Measurements from ENCODE around the gene MTHFD2L. TPM values are rescaled to one million over a fixed set of nuclear protein-coding genes. Genes with fewer than 3 reads are reported as not detected.

Gene MTHFD2L
- total and polyA plus RNA-seq, 9 of the 15 experiments (the other 6 are each of a cell fraction or from before 2014, with no cell fraction given): 10.0 to 39.0 (median 26.0) TPM

DNA sequence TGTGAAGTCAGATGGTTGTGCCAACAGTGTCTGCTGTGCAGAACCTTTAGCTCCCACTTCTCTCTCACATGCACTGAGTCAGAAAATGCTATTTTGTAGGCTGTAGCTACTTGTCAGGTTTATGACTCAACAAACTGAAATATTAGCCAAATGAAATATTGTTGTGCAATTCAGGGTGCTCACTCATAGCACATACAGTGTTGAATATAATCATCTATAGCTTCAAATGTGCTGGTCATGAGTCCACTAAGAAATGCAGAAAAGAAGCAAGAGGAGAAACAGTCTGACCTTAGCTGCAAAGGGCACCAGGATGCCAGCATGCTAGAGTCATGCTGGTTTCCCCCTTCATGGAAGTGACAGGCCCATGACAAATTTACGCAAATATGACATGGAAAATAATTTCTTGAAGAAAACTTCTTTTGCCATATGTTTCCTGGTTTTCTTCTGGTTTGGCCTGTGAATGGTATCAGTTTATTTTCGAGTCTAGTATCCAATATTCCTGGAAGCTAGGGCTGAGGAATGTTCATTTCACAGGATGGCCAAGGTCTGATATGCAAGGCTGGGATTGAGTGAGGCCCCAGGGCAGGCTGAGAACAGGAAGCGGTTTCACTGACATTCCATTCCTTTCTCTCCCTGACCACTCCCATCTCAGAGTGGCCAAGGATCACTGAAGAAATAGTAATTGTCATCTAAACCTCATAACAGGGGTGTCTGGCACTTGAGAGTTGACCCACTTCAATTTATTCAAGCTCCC is 48.6 kb upstream of the MTHFD2L start (continued):
- TF ChIP-seq ZNF589 (CRISPR knock-in tag; IDR thresholded peaks at IDR 0.05; ENCODE audit: low read depth): no peak; the same call in 1 of the 2 replicates
- TF ChIP-seq, protein P1, sequence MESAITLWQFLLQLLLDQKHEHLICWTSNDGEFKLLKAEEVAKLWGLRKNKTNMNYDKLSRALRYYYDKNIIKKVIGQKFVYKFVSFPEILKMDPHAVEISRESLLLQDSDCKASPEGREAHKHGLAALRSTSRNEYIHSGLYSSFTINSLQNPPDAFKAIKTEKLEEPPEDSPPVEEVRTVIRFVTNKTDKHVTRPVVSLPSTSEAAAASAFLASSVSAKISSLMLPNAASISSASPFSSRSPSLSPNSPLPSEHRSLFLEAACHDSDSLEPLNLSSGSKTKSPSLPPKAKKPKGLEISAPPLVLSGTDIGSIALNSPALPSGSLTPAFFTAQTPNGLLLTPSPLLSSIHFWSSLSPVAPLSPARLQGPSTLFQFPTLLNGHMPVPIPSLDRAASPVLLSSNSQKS (CRISPR knock-in tag; IDR thresholded peaks at IDR 0.05): no peak
- no peak for TF ChIP-seq ZNF778 (CRISPR knock-in tag; IDR thresholded peaks at IDR 0.05)
- TF ChIP-seq, protein P2, sequence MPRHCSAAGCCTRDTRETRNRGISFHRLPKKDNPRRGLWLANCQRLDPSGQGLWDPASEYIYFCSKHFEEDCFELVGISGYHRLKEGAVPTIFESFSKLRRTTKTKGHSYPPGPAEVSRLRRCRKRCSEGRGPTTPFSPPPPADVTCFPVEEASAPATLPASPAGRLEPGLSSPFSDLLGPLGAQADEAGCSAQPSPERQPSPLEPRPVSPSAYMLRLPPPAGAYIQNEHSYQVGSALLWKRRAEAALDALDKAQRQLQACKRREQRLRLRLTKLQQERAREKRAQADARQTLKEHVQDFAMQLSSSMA (CRISPR knock-in tag; IDR thresholded peaks at IDR 0.05): no peak
- TF ChIP-seq CEBPB (tag; IDR thresholded peaks at IDR 0.05): peak; percentile 90
- TF ChIP-seq, protein P3, sequence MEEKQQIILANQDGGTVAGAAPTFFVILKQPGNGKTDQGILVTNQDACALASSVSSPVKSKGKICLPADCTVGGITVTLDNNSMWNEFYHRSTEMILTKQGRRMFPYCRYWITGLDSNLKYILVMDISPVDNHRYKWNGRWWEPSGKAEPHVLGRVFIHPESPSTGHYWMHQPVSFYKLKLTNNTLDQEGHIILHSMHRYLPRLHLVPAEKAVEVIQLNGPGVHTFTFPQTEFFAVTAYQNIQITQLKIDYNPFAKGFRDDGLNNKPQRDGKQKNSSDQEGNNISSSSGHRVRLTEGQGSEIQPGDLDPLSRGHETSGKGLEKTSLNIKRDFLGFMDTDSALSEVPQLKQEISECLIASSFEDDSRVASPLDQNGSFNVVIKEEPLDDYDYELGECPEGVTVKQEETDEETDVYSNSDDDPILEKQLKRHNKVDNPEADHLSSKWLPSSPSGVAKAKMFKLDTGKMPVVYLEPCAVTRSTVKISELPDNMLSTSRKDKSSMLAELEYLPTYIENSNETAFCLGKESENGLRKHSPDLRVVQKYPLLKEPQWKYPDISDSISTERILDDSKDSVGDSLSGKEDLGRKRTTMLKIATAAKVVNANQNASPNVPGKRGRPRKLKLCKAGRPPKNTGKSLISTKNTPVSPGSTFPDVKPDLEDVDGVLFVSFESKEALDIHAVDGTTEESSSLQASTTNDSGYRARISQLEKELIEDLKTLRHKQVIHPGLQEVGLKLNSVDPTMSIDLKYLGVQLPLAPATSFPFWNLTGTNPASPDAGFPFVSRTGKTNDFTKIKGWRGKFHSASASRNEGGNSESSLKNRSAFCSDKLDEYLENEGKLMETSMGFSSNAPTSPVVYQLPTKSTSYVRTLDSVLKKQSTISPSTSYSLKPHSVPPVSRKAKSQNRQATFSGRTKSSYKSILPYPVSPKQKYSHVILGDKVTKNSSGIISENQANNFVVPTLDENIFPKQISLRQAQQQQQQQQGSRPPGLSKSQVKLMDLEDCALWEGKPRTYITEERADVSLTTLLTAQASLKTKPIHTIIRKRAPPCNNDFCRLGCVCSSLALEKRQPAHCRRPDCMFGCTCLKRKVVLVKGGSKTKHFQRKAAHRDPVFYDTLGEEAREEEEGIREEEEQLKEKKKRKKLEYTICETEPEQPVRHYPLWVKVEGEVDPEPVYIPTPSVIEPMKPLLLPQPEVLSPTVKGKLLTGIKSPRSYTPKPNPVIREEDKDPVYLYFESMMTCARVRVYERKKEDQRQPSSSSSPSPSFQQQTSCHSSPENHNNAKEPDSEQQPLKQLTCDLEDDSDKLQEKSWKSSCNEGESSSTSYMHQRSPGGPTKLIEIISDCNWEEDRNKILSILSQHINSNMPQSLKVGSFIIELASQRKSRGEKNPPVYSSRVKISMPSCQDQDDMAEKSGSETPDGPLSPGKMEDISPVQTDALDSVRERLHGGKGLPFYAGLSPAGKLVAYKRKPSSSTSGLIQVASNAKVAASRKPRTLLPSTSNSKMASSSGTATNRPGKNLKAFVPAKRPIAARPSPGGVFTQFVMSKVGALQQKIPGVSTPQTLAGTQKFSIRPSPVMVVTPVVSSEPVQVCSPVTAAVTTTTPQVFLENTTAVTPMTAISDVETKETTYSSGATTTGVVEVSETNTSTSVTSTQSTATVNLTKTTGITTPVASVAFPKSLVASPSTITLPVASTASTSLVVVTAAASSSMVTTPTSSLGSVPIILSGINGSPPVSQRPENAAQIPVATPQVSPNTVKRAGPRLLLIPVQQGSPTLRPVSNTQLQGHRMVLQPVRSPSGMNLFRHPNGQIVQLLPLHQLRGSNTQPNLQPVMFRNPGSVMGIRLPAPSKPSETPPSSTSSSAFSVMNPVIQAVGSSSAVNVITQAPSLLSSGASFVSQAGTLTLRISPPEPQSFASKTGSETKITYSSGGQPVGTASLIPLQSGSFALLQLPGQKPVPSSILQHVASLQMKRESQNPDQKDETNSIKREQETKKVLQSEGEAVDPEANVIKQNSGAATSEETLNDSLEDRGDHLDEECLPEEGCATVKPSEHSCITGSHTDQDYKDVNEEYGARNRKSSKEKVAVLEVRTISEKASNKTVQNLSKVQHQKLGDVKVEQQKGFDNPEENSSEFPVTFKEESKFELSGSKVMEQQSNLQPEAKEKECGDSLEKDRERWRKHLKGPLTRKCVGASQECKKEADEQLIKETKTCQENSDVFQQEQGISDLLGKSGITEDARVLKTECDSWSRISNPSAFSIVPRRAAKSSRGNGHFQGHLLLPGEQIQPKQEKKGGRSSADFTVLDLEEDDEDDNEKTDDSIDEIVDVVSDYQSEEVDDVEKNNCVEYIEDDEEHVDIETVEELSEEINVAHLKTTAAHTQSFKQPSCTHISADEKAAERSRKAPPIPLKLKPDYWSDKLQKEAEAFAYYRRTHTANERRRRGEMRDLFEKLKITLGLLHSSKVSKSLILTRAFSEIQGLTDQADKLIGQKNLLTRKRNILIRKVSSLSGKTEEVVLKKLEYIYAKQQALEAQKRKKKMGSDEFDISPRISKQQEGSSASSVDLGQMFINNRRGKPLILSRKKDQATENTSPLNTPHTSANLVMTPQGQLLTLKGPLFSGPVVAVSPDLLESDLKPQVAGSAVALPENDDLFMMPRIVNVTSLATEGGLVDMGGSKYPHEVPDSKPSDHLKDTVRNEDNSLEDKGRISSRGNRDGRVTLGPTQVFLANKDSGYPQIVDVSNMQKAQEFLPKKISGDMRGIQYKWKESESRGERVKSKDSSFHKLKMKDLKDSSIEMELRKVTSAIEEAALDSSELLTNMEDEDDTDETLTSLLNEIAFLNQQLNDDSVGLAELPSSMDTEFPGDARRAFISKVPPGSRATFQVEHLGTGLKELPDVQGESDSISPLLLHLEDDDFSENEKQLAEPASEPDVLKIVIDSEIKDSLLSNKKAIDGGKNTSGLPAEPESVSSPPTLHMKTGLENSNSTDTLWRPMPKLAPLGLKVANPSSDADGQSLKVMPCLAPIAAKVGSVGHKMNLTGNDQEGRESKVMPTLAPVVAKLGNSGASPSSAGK (IDR thresholded peaks at IDR 0.05): peak; percentile 36
- TF ChIP-seq ZNF184 (CRISPR knock-in tag; IDR thresholded peaks at IDR 0.05): no peak
- TF ChIP-seq, protein P4, sequence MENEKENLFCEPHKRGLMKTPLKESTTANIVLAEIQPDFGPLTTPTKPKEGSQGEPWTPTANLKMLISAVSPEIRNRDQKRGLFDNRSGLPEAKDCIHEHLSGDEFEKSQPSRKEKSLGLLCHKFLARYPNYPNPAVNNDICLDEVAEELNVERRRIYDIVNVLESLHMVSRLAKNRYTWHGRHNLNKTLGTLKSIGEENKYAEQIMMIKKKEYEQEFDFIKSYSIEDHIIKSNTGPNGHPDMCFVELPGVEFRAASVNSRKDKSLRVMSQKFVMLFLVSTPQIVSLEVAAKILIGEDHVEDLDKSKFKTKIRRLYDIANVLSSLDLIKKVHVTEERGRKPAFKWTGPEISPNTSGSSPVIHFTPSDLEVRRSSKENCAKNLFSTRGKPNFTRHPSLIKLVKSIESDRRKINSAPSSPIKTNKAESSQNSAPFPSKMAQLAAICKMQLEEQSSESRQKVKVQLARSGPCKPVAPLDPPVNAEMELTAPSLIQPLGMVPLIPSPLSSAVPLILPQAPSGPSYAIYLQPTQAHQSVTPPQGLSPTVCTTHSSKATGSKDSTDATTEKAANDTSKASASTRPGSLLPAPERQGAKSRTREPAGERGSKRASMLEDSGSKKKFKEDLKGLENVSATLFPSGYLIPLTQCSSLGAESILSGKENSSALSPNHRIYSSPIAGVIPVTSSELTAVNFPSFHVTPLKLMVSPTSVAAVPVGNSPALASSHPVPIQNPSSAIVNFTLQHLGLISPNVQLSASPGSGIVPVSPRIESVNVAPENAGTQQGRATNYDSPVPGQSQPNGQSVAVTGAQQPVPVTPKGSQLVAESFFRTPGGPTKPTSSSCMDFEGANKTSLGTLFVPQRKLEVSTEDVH (IDR thresholded peaks at IDR 0.05; ENCODE audit: low read depth, partially characterized antibody): no peak
- TF ChIP-seq ATF1 (CRISPR knock-in tag; IDR thresholded peaks at IDR 0.05): no peak
- no peak for TF ChIP-seq ATF1 (tag; IDR thresholded peaks at IDR 0.05)
- no peak for TF ChIP-seq SIX5 (IDR thresholded peaks at IDR 0.05; ENCODE audit: borderline replicate concordance in 1 of 2, insufficient read depth in 1 of 2, low read depth in 1 of 2, low read length in 2 of 2)
- no peak for TF ChIP-seq ZNF316 (IDR thresholded peaks at IDR 0.05)

Measured in K562 (cell line).